Measurements from ENCODE around the gene KRT10.

KRT10 gene

DNA sequence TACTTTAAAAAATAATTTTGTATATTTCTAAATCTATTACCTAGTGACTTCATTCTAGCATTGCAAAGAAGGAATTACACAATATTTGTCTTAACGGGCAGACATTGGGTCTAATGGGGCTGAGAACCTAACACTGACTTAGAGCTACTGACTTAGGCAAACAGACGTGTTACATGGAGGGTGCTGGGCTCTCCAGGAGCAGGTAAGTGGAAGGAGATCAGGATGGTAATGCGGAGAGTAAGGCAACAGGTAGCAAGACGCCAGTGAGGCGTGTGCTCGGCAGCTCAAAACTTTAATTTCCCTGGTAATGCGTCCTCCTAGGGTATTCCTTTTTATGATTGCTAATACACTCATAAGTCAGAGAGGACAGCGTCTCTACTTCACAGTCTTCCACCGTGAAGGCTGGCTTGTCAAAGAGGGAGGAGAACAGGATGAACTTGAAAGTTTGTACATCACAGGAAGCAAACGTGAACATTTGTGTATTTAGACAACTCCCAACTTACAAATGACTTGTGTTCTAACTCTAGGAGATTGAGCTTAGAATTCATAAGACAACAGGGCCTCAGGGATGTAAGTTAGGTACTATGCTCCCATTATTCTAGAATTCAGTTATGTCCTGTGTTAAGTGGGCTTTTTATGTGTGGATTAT, 27.3 kb downstream of the KRT10 start:
- TF ChIP-seq, protein P1, sequence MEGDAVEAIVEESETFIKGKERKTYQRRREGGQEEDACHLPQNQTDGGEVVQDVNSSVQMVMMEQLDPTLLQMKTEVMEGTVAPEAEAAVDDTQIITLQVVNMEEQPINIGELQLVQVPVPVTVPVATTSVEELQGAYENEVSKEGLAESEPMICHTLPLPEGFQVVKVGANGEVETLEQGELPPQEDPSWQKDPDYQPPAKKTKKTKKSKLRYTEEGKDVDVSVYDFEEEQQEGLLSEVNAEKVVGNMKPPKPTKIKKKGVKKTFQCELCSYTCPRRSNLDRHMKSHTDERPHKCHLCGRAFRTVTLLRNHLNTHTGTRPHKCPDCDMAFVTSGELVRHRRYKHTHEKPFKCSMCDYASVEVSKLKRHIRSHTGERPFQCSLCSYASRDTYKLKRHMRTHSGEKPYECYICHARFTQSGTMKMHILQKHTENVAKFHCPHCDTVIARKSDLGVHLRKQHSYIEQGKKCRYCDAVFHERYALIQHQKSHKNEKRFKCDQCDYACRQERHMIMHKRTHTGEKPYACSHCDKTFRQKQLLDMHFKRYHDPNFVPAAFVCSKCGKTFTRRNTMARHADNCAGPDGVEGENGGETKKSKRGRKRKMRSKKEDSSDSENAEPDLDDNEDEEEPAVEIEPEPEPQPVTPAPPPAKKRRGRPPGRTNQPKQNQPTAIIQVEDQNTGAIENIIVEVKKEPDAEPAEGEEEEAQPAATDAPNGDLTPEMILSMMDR (IDR thresholded peaks at IDR 0.05; ENCODE audit: extremely low read depth, missing control alignments): no peak
- no peak for DNase-seq (ENCODE audit: low spot score)

DNA sequence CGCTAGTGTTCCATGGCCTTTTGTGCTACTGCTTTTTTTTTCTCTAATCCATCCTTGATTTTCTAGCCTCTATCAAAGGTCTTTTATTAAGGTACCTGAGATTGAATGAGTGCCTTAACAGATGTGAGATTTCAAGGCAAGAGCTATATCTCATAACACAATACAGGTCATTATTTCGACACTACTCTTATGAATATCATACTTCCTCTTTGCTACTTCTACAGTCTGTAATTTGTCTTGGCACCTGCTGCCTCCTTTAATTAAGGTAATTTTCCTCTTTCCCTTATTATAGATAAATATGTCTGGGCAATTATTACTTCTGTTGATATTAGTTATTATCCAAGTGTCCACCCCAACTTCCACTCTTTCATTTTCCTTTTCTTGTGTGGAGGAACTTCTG, 27.9 kb downstream of the KRT10 start:
- DNase-seq (ENCODE audit: low spot score): no peak
- TF ChIP-seq, protein P1 (IDR thresholded peaks at IDR 0.05; ENCODE audit: extremely low read depth, missing control alignments): no peak

DNA sequence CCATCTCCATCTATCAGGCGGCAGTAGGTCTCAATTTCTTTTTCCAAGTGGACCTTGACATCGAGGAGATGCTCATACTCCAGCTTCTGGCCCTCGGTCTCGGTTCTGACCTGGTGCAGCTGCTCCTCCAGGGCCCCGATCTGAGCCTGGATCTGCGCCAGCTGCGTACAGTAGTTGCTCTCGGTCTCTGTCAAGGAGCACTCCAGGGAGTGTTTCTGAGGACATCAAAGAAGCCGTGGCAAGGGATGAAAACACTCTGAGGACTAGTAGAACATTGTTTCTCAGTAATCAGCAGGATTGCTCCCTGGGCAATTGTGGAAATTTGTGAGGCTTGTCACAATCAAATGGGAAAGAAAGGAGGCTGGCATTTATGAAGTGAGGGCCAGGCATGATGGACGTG, 28.6 kb downstream of the KRT10 start:
- TF ChIP-seq, protein P1 (IDR thresholded peaks at IDR 0.05; ENCODE audit: extremely low read depth, missing control alignments): no peak

DNA sequence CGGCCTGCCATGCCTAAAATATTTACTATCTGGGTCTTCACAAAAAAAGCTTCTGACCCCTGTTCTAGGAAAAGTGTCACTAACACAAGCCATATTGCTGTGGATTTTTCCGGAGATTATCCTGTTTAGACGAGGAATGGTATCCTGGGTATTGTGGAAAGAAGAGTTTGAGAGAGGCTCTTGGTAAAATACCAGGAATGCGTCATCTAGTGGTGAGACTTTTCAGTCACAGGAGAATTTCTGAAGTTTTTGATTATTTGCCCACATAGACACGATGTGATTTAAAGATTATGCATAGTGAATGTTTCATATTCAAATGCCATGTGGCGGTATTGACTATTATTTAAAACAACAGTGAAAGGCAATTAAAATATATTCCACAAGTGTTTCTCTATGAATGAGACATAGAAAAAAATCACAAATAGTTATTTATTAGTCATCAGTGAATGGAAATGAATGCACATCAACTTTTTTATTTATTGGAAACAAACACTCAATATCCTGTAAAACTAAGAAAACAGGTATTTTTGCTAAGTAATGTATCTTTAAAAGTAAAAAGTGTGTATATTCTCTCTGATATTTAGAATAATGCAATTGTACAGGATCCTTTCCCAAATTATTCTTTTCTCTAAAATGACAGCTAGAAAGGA, 30.5 kb downstream of the KRT10 start:
- DNase-seq (ENCODE audit: low spot score): no peak
- TF ChIP-seq, protein P1 (IDR thresholded peaks at IDR 0.05; ENCODE audit: extremely low read depth, missing control alignments): no peak

More for the DNA sequence above, 28.6 kb downstream of the KRT10 start:
- DNase-seq (ENCODE audit: low spot score): no peak

DNA sequence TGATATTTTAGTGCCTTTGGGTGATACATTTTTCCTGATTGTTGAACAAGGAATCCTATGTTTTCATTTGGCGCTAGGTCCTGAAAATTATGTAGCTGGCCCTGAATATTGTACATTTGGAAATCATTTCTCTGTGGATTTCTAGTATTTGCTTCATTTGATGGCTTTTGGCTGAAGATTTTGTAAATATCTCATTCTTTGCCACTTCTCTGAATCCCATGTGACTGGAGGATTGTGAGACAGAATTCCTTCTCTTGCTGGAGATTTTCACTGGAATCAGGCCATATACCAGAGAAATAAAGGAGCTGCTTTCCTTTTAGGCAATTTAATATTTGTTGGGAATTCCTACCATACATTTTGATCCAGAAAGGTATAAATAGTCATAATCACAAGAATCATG, 31.3 kb downstream of the KRT10 start:
- TF ChIP-seq, protein P1 (IDR thresholded peaks at IDR 0.05; ENCODE audit: extremely low read depth, missing control alignments): no peak

DNA sequence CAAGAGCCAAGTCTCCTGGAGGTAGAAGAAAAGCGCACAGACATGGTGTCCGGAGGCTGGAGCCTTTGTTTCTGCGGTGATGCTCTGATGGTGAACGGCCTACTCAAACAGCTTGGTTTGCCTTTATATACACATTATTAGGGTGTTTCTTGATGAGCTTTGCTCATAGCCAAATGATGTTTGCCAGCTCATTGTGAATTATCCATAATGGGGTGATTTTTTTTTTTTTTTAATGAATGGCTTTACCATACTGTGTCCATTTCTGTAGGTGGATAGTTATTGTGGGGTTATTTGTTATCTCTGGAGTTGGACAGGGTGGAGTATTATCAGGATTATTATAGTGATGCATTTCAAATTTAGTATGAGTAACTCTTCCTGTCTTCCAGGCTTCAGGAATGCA, 40.0 kb downstream of the KRT10 start, which contains the start of gene KRT27:
Gene KRT27, minus strand, starts transcription at position 101 of the 400 bp plus-strand sequence. Its CDS starts 57 bp downstream, at position 44.
- TF ChIP-seq, protein P1 (IDR thresholded peaks at IDR 0.05; ENCODE audit: extremely low read depth, missing control alignments): no peak
- DNase-seq (ENCODE audit: low spot score): no peak

More for the DNA sequence above, 31.3 kb downstream of the KRT10 start:
- DNase-seq (ENCODE audit: low spot score): no peak

DNA sequence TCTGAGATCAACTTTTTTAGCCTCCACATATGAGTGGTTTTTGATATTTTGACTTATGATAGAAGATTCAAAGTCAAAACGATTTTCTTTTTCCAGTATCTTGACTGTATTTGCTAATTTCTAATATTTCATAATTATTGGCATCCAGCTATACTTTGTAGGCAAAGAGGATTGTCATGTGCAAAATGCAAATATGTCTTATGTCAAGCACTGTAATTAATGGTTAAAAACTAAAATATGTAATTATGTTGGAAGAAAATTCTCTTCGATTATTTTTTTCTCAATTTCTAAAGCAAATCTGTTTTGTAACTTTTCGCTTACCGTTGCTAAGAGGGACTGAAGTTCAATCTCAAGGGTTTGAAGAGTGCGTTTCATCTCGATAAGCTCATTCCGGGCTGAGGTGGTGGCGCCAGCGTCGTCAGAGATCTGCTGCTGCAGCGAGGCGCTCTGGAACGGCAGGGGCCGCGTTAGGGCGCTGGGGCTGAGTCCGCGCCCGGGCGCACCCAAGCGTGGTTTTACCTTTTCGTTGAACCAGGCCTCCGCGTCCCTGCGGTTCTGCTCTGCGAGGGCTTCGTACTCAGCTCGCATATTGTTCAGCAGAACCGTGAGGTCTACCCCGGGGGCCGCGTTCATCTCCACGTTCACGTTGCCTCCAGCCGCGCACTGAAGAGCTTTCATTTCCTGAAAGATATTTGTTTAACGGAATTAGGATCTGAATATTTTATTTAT, 43.1 kb downstream of the KRT10 start:
- TF ChIP-seq, protein P1 (IDR thresholded peaks at IDR 0.05; ENCODE audit: extremely low read depth, missing control alignments): no peak
- no peak for DNase-seq (ENCODE audit: low spot score)

Data from GM20000 (cell line).